Suppressor macrophage (primary cell): ENCODE measurements around the gene NFRKB.

Experiments
- DNase-seq, 4 experiments: peaks; one replicate each; pipeline ENCODE4 v3.0.0-alpha.2; 2020 to 2022
- total RNA-seq, 17 experiments: gene quantifications; one replicate each; lab custom pipeline; 2026; ENCODE audit warnings: mixed read lengths in 6 of 17, inconsistent platforms in 3 of 17; lab: John Stamatoyannopoulos, UW

NFRKB gene
- 12.3 to 59.7 (median 38.9) reads per million in 17 experiments for total RNA-seq

GRCh38 chr11:129895126-129896041 is at the start of gene NFRKB:
Gene NFRKB, minus strand, starts transcription at chr11:129895578. Its CDS starts 2,729 bp downstream, at chr11:129892849.
- DNase-seq, result peak; percentile 85 to 96 (median 91)

- no peak for DNase-seq
These were observed 49.3 kb upstream of the NFRKB start for GRCh38 chr11:129944696-129945095.

- DNase-seq, result no peak
These were observed 47.7 kb upstream of the NFRKB start for GRCh38 chr11:129943036-129943435.

- no peak for DNase-seq
These were observed 44.1 kb upstream of the NFRKB start for GRCh38 chr11:129939510-129939909.

GRCh38 chr11:129938764-129939163 is 43.4 kb upstream of the NFRKB start:
- no peak for DNase-seq

GRCh38 chr11:129937592-129938238 is 42.3 kb upstream of the NFRKB start:
- DNase-seq, result no peak

- no peak for DNase-seq
These were observed 40.3 kb upstream of the NFRKB start for GRCh38 chr11:129935723-129936122.

- no peak for DNase-seq
These were observed 38.5 kb upstream of the NFRKB start for GRCh38 chr11:129933891-129934290.

GRCh38 chr11:129933262-129933661 is 37.9 kb upstream of the NFRKB start:
- no peak for DNase-seq

- no peak for DNase-seq
These were observed 37.1 kb upstream of the NFRKB start for GRCh38 chr11:129932381-129933067.

- peak; percentile 27 to 70 (median 59) for DNase-seq
These were observed 35.4 kb upstream of the NFRKB start for GRCh38 chr11:129930743-129931142.

GRCh38 chr11:129930296-129930695 is 34.9 kb upstream of the NFRKB start:
- DNase-seq, result peak; percentile 26 to 56 (median 42)

- peak in 2 of 4 experiments; percentile 52 to 59 for DNase-seq
These were observed 34.3 kb upstream of the NFRKB start for GRCh38 chr11:129929721-129930120.

- DNase-seq, result no peak
These were observed 33.7 kb upstream of the NFRKB start for GRCh38 chr11:129928923-129929692.

- no peak for DNase-seq
These were observed 27.3 kb upstream of the NFRKB start for GRCh38 chr11:129922674-129923073.

- no peak for DNase-seq
These were observed 23.0 kb upstream of the NFRKB start for GRCh38 chr11:129918361-129918760.

- DNase-seq, result no peak
These were observed 21.9 kb upstream of the NFRKB start for GRCh38 chr11:129917231-129917630.

GRCh38 chr11:129911298-129911697 is 15.9 kb upstream of the NFRKB start:
- peak in 2 of 4 experiments; percentile 33 to 40 for DNase-seq

GRCh38 chr11:129910360-129910759 is 15.0 kb upstream of the NFRKB start:
- DNase-seq, result no peak

GRCh38 chr11:129905402-129905801 is 10.0 kb upstream of the NFRKB start:
- DNase-seq, result no peak

- DNase-seq, result peak; percentile 36 to 65 (median 58)
These were observed 684 bp upstream of the NFRKB start for GRCh38 chr11:129896062-129896461.
